Common myeloid progenitor, CD34-positive (primary cell): ENCODE results near the gene HOXD3.

ENCODE experiments used
- CTCF ChIA-PET: fragments of 350-600 bp; sonication (Branson Sonifier 250); formaldehyde crosslinking; loops from one replicate; lab custom pipeline; 2021; ENCODE audit warnings: antibody characterized with exemption; lab: Charles Lee
- POLR2A ChIA-PET: fragments of 350-600 bp; sonication (Branson Sonifier 250); formaldehyde crosslinking; loops from one replicate; lab custom pipeline; 2021; ENCODE audit warnings: antibody characterized with exemption; lab: Charles Lee
- DNase-seq, 3 donors: peaks; one replicate each; pipeline versions ENCODE4 v3.0.0 to v3.0.0-alpha.2; 2013
- H3K27ac ChIP-seq, 2 experiments: 1 replicate in 1 of 2; 2 replicates in 1 of 2; pipeline ENCODE4 v1.7.0; 2013; ENCODE audit warnings: inconsistent platforms in 2 of 2, low read length in 2 of 2, mild to moderate bottlenecking in 2 of 2, low read depth in 1 of 2, moderate library complexity in 1 of 2; ENCODE audit not compliant: severe bottlenecking in 2 of 2, insufficient read depth in 1 of 2, poor library complexity in 1 of 2
- H3K27me3 ChIP-seq, 5 experiments: replicated peaks in 2 of 5; 1 replicate in 3 of 5; 2 replicates in 2 of 5; pipeline versions ENCODE4 v1.6.1 to v1.7.0; 2013; ENCODE audit warnings: low read length in 4 of 5, mild to moderate bottlenecking in 2 of 5, moderate library complexity in 2 of 5, inconsistent platforms in 1 of 5; ENCODE audit not compliant: insufficient read depth in 5 of 5, control insufficient read depth in 4 of 5
- H3K36me3 ChIP-seq, 4 experiments: 1 replicate in 2 of 4; 2 replicates in 2 of 4; pipeline versions ENCODE4 v1.6.1 to v1.7.0; 2013; ENCODE audit warnings: low read length in 3 of 4, control low read depth in 1 of 4, mild to moderate bottlenecking in 1 of 4; ENCODE audit not compliant: control insufficient read depth in 4 of 4, insufficient read depth in 4 of 4
- H3K4me1 ChIP-seq, 4 experiments: 1 replicate in 3 of 4; 2 replicates in 1 of 4; pipeline versions ENCODE4 v1.6.1 to v1.7.1; 2013; ENCODE audit warnings: low read length in 3 of 4, mild to moderate bottlenecking in 3 of 4, control low read depth in 1 of 4, inconsistent platforms in 1 of 4, moderate library complexity in 1 of 4; ENCODE audit not compliant: control insufficient read depth in 4 of 4, insufficient read depth in 4 of 4; ENCODE audit errors: control extremely low read depth in 1 of 4
- H3K4me3 ChIP-seq, 7 experiments: 1 replicate in 4 of 7; 2 replicates in 3 of 7; pipeline versions ENCODE4 v1.5.1 to v1.7.0; 2013; ENCODE audit warnings: mild to moderate bottlenecking in 7 of 7, low read length in 6 of 7, moderate library complexity in 6 of 7, inconsistent platforms in 2 of 7, low read depth in 2 of 7, control low read depth in 1 of 7; ENCODE audit not compliant: insufficient read depth in 4 of 7, control insufficient read depth in 1 of 7; ENCODE audit errors: extremely low read depth in 1 of 7
- H3K9me3 ChIP-seq, 5 experiments: 1 replicate in 4 of 5; 2 replicates in 1 of 5; pipeline versions ENCODE4 v1.6.1 to v1.7.1; 2013; ENCODE audit warnings: low read length in 4 of 5, mild to moderate bottlenecking in 2 of 5, inconsistent platforms in 1 of 5, low read depth in 1 of 5, moderate library complexity in 1 of 5; ENCODE audit not compliant: control insufficient read depth in 4 of 5, insufficient read depth in 2 of 5; ENCODE audit errors: control extremely low read depth in 1 of 5
- WGBS: methylation state at CpG from one replicate; pipeline ENCODE4 v1.1.5; 2013; ENCODE audit not compliant: insufficient coverage; 5-methylcytosine and 5-hydroxymethylcytosine counted together

Gene HOXD3

GRCh38 chr2:176111846-176112374 is 45.2 kb upstream of the HOXD3 start:
- peaks cover 0 to 8% (median 5%) of the 10 kb centered on the region in 4 experiments for H3K4me1 ChIP-seq
- H3K27me3 ChIP-seq, result peaks cover 29 to 99% (median 75%) of the 10 kb centered on the region in 5 experiments
- no peak for DNase-seq
- no peak overlapping the region for H3K27ac ChIP-seq
- POLR2A ChIA-PET, result interaction anchor here (1.2 kb wide), 1 partner anchor 8 kb away, joined by 3 read pairs; no protein-coding TSS in a partner anchor
- CTCF ChIA-PET, result interaction anchor here (1.2 to 3.6 kb wide), 8 partner anchors 8 to 741 kb away, joined by 3 to 27 read pairs (median 12); partner anchors contain the start of gene HOXD9
- H3K9me3 ChIP-seq, result peaks cover 0 to 7% (median 0%) of the 10 kb centered on the region in 5 experiments
- no peak overlapping the region for H3K4me3 ChIP-seq
- WGBS, result 8% methylated on average over 28 of the region's 29 CpGs
- H3K36me3 ChIP-seq, result no peaks in the 10 kb centered on the region

- ChIA-PET POLR2A (no interaction called here), CTCF (interaction anchor here (0.8 to 3.6 kb wide), 9 partner anchors 9 to 539 kb away, joined by 3 to 27 read pairs (median 3); partner anchors contain the start of gene HOXD9)
- Histone ChIP-seq H3K36me3 (no peaks in the 10 kb centered on the region), H3K4me3 (no peak overlapping the region), H3K27ac (no peak overlapping the region), H3K27me3 (peaks cover 30 to 100% (median 80%) of the 10 kb centered on the region in 5 experiments), H3K4me1 (peaks cover 0 to 3% (median 0%) of the 10 kb centered on the region in 4 experiments), H3K9me3 (peaks cover 0 to 12% (median 0%) of the 10 kb centered on the region in 5 experiments)
- no peak for DNase-seq
- WGBS, result 9% methylated on average over 32 of the region's 40 CpGs
Observed at GRCh38 chr2:176112375-176113302, 44.5 kb upstream of the HOXD3 start.

GRCh38 chr2:176114120-176114929 is 42.8 kb upstream of the HOXD3 start:
- Histone ChIP-seq H3K27ac (no peak overlapping the region), H3K36me3 (no peaks in the 10 kb centered on the region), H3K27me3 (peaks cover 30 to 100% (median 85%) of the 10 kb centered on the region in 5 experiments), H3K4me3 (no peak overlapping the region), H3K4me1 (no peaks in the 10 kb centered on the region), H3K9me3 (peaks cover 0 to 12% (median 0%) of the 10 kb centered on the region in 5 experiments)
- ChIA-PET POLR2A (interaction anchor here (0.9 kb wide), 1 partner anchor 47 kb away, joined by 3 read pairs; no protein-coding TSS in a partner anchor), CTCF (interaction anchor here (0.7 to 3.1 kb wide), 11 partner anchors 11 to 538 kb away, joined by 3 to 14 read pairs (median 3); partner anchors contain the start of gene HOXD4)
- WGBS, result 9% methylated on average over 22 of the region's 26 CpGs
- no peak for DNase-seq

DNA sequence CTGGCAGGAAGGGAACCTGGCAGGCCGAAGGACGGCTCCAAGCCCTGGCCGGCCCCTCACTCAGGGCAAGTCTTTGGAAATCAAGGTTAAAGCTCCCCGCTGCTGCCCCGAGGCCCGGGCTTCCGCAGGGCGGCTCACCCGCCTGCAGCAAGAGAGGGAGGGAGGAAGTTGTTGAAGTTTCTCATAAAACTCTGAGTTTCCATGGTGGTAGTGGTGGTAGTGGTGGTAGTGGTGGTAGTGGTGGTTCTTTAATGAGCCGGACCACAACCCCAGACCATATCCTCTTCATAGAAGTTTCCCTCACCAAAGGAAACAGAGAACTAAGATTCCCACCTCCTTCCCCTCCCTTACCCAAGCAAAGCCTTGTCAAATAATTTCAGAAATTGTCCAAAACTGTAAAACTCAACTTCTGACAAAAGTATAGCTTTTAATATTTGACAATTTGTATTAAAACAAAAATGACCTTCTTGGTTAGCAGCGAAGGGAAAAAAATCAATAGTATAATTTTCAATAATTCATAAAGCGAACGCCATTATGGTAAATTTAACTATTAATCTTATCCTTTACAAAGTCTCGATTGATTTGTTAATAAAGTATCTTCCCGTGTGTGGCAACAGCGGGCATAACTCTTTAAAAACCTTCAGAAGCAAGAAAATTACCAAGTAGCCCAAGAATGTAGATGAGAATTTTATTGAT is 42.0 kb upstream of the HOXD3 start:
- no peaks in the 10 kb centered on the region for H3K4me1 ChIP-seq
- H3K27me3 ChIP-seq, result peaks cover 24 to 100% (median 83%) of the 10 kb centered on the region in 5 experiments
- ChIA-PET POLR2A (no interaction called here), CTCF (interaction anchor here (1.0 to 3.1 kb wide), 6 partner anchors 11 to 537 kb away, joined by 3 to 14 read pairs (median 4); partner anchors contain the start of gene HOXD4)
- H3K36me3 ChIP-seq, result no peaks in the 10 kb centered on the region
- H3K27ac ChIP-seq, result no peak overlapping the region
- no peak for DNase-seq
- WGBS, result 3% methylated on average over 8 of the region's 16 CpGs
- H3K9me3 ChIP-seq, result peaks cover 0 to 12% (median 0%) of the 10 kb centered on the region in 5 experiments
- H3K4me3 ChIP-seq, result no peak overlapping the region

DNA sequence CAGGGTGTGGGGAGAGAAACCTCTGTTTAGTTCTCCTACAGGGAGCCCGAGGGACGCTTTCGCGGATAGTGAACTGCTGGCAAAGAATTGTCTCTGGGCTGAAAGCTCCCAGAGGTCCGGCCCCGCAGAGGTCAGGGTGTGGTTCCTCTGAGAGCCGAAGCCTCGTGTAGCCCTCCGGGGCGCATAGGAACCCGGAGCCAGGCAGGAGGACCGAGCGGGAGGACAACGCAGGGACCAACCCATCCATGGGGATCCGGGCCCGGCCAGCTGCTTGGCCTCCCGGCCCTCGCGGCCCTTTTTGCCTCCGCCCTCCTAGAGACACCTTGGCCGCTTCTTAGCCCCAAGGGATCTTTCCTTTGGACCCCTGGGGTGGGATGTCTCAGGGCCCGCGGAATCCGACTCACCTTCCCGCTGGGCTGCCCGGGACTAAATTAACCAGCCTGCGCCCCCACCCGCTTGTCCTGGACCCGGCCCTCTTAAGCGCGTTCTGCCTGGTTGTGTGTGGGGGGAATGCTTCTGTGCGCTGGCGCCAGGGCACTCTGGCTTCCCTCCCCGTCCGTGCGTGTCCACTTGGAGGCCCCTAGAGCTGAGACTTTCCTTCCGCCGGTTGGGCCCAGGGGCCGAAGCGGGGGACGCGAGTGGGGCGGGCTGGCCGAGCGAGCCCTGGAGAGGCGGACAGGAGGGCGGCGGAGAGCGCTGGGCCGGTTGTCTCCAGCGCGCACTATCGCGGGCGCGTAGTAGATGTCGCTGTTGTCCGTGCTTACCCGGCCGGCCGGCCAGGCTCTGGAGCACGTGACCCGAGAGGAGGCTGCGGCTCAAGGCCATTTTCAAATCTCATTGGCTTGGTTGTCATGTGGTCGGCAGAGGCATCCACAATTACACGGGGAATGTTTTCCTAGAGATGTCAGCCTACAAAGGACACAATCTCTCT is 41.0 kb upstream of the HOXD3 start, which contains the start of gene HOXD10:
Gene HOXD10, plus strand, starts transcription at position 896 of the 931 bp plus-strand sequence. CDS start 56 bp downstream, outside the sequence.
- POLR2A ChIA-PET, result no interaction called here
- H3K4me3 ChIP-seq, result no peak within 1 kb of the TSS
- DNase-seq, result no peak
- H3K27ac ChIP-seq, result no peak within 1 kb of the TSS
- peaks cover 0 to 12% (median 0%) of the 10 kb centered on the region in 5 experiments for H3K9me3 ChIP-seq
- 7% methylated on average over 52 of the region's 66 CpGs for WGBS
- no peaks in the 10 kb centered on the region for H3K36me3 ChIP-seq
- H3K27me3 ChIP-seq, result peaks cover 20 to 100% (median 82%) of the 10 kb centered on the region in 5 experiments
- H3K4me1 ChIP-seq, result no peaks in the 10 kb centered on the region
- CTCF ChIA-PET, result interaction anchor here (1.4 to 1.9 kb wide), 2 partner anchors 18 to 536 kb away, joined by 4 to 5 read pairs; no protein-coding TSS in a partner anchor
